ENCODE measurements around the gene SHROOM3.
"Not testable (repeated sequence)": the region's sequence is repeated elsewhere in the genome, so short reads cannot be mapped to it uniquely, and the experiment has no call there.

The SHROOM3 gene

DNA sequence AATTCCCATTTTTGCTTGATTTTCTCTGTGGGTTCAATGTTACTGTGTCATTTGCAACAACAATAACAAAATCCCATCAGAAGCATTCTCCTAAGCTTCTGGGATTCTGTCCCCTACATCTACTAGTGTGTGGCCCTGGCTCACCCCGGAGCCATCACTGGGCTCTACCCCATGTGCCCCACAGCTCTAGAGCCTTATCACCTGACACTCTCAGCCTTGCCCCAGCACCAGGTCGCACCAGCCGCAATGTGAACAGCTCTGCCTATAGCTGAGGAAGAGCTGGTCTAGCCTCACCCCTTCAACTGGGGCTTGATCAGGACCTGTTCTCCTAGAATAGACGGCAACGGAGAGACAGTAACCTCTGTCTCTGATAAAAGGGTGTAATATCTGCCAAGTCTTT lies 161.7 kb downstream of the SHROOM3 start:
- no peaks in the 10 kb centered on the region for H3K27me3 ChIP-seq (ENCODE audit: control insufficient read depth, insufficient read depth, low read length)
- no peaks in the 10 kb centered on the region for H3K36me3 ChIP-seq (ENCODE audit: control insufficient read depth, insufficient read depth, low read length)
- peaks cover 57% of the 10 kb centered on the region for H3K4me1 ChIP-seq (ENCODE audit: control insufficient read depth, insufficient read depth, low read length)
- no peak overlapping the region for H3K4me3 ChIP-seq (ENCODE audit: low read length)
- no peaks in the 10 kb centered on the region for H3K9me3 ChIP-seq (ENCODE audit: control insufficient read depth, low read length)
- H3K9ac ChIP-seq (ENCODE audit: low read length): peak overlapping the region; percentile 8

DNA sequence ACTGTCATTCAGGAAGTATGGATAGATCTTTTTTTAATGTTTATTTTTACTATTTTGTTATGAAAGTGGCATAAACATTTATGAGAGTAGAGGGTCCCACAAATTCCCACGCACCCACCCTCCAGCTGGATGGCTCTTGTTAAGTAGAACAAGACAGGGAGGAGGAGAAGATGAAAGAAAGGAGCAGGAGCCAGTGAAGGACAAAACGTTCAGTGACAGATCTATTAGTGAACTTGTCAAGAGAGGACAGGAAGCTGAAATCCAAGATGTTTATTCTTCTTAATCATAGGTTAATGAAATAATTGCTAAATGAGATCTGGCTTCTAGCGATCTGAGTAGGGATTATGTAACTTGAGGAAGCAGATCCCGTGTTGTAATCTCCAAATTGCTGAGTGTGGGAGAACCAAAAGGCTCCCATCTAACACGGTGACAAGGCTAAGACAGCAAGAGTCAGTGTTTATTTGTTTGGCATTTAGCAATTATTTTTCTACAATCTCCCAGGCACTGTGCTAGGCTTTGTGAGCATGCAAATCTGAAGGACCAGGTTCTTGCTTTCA lies 162.5 kb downstream of the SHROOM3 start:
- H3K4me1 ChIP-seq (ENCODE audit: control insufficient read depth, insufficient read depth, low read length): peaks cover 61% of the 10 kb centered on the region
- no peak overlapping the region for H3K9ac ChIP-seq (ENCODE audit: low read length)
- no peaks in the 10 kb centered on the region for H3K36me3 ChIP-seq (ENCODE audit: control insufficient read depth, insufficient read depth, low read length)
- H3K27me3 ChIP-seq (ENCODE audit: control insufficient read depth, insufficient read depth, low read length): no peaks in the 10 kb centered on the region
- H3K9me3 ChIP-seq (ENCODE audit: control insufficient read depth, low read length): no peaks in the 10 kb centered on the region
- no peak overlapping the region for H3K4me3 ChIP-seq (ENCODE audit: low read length)

DNA sequence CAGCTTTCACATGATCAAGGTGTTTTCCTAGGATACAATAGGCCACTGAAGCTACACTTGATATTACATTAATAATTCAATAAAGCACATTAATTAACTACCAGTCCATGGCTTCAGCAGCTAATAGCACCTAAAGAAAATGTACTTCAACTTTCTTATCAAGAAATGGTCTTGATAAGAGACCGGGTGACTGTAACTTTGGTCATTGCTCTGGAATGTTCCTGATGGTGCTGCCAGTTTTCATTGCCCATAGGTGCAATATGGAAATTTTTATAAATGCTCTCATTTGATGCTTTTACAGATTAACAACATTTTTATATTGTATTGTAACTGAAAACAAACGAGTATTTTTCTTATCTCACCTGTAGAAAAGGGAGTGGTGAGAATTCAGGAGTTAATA lies 165.4 kb downstream of the SHROOM3 start:
- no peak overlapping the region for H3K9ac ChIP-seq (ENCODE audit: low read length)
- no peak overlapping the region for H3K4me3 ChIP-seq (ENCODE audit: low read length)
- H3K27me3 ChIP-seq (ENCODE audit: control insufficient read depth, insufficient read depth, low read length): no peaks in the 10 kb centered on the region
- H3K36me3 ChIP-seq (ENCODE audit: control insufficient read depth, insufficient read depth, low read length): no peaks in the 10 kb centered on the region
- no peaks in the 10 kb centered on the region for H3K9me3 ChIP-seq (ENCODE audit: control insufficient read depth, low read length)
- H3K4me1 ChIP-seq (ENCODE audit: control insufficient read depth, insufficient read depth, low read length): peaks cover 46% of the 10 kb centered on the region

DNA sequence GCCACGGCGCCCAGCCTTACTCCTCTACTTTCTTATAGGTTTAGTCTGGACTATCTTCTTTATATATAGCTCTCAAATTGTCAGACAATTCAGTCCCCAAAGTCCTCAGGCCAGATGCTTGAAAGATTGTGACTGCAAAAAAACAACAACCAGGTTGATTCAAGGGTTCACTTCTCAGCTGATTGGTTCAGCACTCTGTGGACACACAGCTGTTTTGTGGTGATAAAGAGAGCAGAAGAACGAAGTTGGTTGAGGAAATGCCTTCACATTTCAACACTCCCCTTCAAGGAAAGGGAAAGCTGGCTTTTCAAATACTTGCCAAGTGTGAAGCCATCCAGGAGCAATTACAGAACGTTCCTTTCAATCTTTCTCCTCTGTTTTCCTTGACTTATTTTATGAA lies 166.8 kb downstream of the SHROOM3 start:
- Histone ChIP-seq H3K9me3 (ENCODE audit: control insufficient read depth, low read length) (no peaks in the 10 kb centered on the region), H3K36me3 (ENCODE audit: control insufficient read depth, insufficient read depth, low read length) (no peaks in the 10 kb centered on the region), H3K27me3 (ENCODE audit: control insufficient read depth, insufficient read depth, low read length) (no peaks in the 10 kb centered on the region), H3K4me3 (ENCODE audit: low read length) (no peak overlapping the region), H3K4me1 (ENCODE audit: control insufficient read depth, insufficient read depth, low read length) (peaks cover 33% of the 10 kb centered on the region), H3K9ac (ENCODE audit: low read length) (no peak overlapping the region)

DNA sequence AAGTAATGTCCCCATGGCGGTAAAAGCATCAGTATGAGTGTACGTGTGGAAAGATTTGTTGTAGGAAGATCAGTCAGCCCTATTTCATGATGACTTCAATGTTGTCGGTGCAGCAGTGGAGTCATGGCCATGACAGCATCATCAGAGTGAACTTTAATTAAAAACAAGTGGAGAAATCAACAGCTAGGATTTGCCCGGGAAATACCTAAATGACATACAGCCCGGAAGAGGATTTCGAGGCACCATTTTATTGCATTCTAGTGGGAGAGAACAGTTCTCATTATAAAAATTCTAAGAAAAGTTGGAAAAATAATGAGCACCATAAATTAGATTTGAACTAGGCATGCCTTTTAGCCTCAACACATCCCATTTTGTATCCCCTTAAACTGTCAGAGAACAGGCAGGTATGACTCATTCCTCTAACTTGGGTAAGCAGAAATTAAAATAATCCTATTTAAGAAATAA lies 170.1 kb downstream of the SHROOM3 start:
- Histone ChIP-seq H3K9ac (ENCODE audit: low read length) (no peak overlapping the region), H3K4me1 (ENCODE audit: control insufficient read depth, insufficient read depth, low read length) (peaks cover 22% of the 10 kb centered on the region), H3K4me3 (ENCODE audit: low read length) (no peak overlapping the region), H3K36me3 (ENCODE audit: control insufficient read depth, insufficient read depth, low read length) (no peaks in the 10 kb centered on the region), H3K27me3 (ENCODE audit: control insufficient read depth, insufficient read depth, low read length) (no peaks in the 10 kb centered on the region), H3K9me3 (ENCODE audit: control insufficient read depth, low read length) (no peaks in the 10 kb centered on the region)

DNA sequence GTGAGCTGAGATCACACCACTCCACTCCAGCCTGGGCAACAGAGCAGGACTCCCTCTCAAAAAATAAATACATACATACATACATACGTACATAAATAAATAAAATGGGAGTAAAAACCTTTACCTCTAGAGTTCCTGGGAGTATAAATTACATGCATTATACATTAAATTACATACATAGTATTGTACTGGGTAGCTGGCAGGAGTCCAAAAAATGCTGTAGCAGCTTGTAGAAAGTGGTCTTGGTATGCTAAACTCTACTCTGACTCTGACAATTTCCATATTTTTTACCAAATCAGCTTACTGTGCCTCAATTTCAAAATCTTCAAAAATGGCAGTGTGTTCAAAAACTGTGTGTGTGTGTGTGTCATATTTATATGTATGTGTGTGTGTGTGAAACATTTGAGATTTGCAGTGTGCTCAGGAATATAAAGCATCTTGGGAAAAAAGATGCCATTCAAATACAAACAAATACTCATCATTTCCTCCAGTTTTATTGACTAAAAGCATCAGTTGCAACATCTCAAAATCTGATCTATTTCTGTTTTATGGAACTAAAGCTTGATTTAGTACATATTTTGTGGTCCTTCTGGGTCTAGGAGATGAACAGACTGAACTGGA lies 171.7 kb downstream of the SHROOM3 start:
- peaks cover 23% of the 10 kb centered on the region for H3K4me1 ChIP-seq (ENCODE audit: control insufficient read depth, insufficient read depth, low read length)
- no peaks in the 10 kb centered on the region for H3K36me3 ChIP-seq (ENCODE audit: control insufficient read depth, insufficient read depth, low read length)
- no peaks in the 10 kb centered on the region for H3K9me3 ChIP-seq (ENCODE audit: control insufficient read depth, low read length)
- H3K4me3 ChIP-seq (ENCODE audit: low read length): no peak overlapping the region
- H3K9ac ChIP-seq (ENCODE audit: low read length): no peak overlapping the region
- H3K27me3 ChIP-seq (ENCODE audit: control insufficient read depth, insufficient read depth, low read length): no peaks in the 10 kb centered on the region

DNA sequence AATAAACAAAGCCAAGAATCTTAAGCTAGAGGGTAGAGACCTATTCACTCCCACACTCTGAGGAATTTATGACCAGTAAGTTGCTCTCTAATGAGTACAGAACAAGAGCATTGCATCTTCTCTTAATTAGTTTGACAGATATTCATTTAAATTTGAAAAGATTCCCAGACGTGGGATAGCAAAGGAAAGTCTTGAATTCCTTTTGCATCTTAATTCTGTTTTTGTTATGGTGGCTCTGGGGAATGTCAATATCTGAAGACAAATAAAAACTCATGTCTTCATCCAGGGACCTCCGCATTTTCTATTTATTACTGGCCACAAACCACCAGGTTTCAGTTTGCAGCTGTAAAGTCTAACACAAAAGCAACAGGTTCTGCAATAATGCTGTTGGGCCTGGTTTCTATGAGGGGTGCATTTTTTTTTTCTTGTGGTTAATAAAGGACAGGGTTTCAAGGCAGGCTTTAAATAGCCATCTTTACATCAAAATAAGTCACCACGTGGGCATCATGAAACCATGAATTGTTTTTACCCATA lies 172.3 kb downstream of the SHROOM3 start:
- Histone ChIP-seq H3K27me3 (ENCODE audit: control insufficient read depth, insufficient read depth, low read length) (no peaks in the 10 kb centered on the region), H3K36me3 (ENCODE audit: control insufficient read depth, insufficient read depth, low read length) (no peaks in the 10 kb centered on the region), H3K9ac (ENCODE audit: low read length) (no peak overlapping the region), H3K4me1 (ENCODE audit: control insufficient read depth, insufficient read depth, low read length) (peaks cover 25% of the 10 kb centered on the region), H3K9me3 (ENCODE audit: control insufficient read depth, low read length) (no peaks in the 10 kb centered on the region), H3K4me3 (ENCODE audit: low read length) (no peak overlapping the region)

DNA sequence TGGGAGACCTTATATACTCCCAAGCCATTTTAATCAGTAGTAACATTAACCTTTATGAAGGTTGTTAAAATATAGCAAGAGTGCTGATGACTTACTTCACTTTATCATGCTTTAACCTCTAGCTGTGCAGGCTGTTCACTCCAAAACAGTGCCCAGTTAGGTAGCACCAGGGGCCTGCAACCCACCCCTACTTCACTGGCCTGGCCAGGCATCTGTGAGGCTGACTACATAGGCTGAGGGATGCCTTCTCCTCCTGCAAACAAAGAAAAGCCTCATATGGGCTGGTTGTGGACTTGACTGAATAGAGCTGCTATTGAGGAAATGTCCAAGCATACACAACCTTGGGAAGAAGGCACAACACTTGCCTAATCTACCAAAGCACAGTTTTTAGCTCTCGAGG lies 172.8 kb downstream of the SHROOM3 start:
- Histone ChIP-seq H3K9me3 (ENCODE audit: control insufficient read depth, low read length) (no peaks in the 10 kb centered on the region), H3K4me3 (ENCODE audit: low read length) (no peak overlapping the region), H3K4me1 (ENCODE audit: control insufficient read depth, insufficient read depth, low read length) (peaks cover 29% of the 10 kb centered on the region), H3K27me3 (ENCODE audit: control insufficient read depth, insufficient read depth, low read length) (no peaks in the 10 kb centered on the region), H3K9ac (ENCODE audit: low read length) (no peak overlapping the region), H3K36me3 (ENCODE audit: control insufficient read depth, insufficient read depth, low read length) (no peaks in the 10 kb centered on the region)

DNA sequence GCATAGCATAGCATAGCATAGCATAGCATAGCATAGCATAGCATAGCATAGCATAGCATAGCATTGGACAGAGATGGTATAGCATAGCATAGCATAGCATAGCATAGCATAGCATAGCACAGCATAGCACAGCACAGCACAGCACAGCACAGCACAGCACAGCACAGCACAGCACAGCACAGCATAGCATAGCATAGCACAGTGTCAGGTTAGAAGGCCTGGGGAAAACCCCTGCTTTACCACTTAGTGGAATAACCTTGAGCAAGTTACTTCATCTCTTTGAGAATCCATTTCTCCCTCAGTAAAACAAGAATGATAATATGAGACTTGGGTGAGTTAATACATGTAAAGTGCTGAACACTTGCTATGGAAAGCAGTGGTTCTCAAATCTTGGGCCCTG lies 173.5 kb downstream of the SHROOM3 start:
- peaks cover 31% of the 10 kb centered on the region for H3K4me1 ChIP-seq (ENCODE audit: control insufficient read depth, insufficient read depth, low read length)
- H3K4me3 ChIP-seq (ENCODE audit: low read length); H3K9ac ChIP-seq (ENCODE audit: low read length); H3K27me3 ChIP-seq (ENCODE audit: control insufficient read depth, insufficient read depth, low read length); H3K9me3 ChIP-seq (ENCODE audit: control insufficient read depth, low read length); H3K36me3 ChIP-seq (ENCODE audit: control insufficient read depth, insufficient read depth, low read length): not testable (repeated sequence)

DNA sequence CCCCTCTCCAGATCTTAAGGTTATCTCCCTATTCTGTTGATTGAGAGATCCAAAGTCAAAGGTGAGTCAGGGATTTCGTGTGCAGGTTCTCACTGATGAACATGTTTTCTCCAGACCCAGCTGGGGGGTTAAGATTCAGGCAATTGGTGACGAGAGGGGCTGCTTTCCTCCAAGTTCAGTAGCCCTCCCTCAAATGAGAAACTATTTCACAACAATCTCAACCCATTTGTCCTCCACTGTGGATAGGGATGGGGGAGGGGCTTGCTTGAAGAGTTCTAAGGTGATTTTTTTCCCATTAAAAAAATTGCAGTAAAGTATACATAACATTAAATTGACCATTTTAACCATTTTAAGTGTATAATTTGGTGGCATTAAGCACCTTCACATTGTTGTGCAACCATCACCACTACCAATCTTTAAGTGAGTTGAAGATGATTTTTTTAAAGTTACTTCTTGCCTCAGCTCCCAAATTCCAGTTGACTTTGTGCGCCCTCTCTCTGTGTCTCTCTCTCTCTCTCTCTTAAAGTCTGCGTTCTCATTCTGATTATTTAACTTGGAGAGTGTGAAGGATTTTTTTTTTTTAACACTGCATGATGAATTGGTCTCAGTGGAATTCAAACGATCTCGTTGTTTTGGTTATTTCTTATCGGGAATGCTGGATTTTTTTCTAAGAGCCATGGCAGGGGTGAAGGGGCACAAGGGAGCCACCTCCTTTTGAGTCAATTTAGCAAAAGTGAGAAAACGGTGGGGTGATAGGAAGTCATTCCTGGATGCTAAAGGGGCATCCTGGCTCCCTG lies 175.9 kb downstream of the SHROOM3 start:
- H3K9ac ChIP-seq (ENCODE audit: low read length): peak overlapping the region; percentile 54
- no peaks in the 10 kb centered on the region for H3K36me3 ChIP-seq (ENCODE audit: control insufficient read depth, insufficient read depth, low read length)
- peaks cover 31% of the 10 kb centered on the region for H3K4me1 ChIP-seq (ENCODE audit: control insufficient read depth, insufficient read depth, low read length)
- no peaks in the 10 kb centered on the region for H3K27me3 ChIP-seq (ENCODE audit: control insufficient read depth, insufficient read depth, low read length)
- no peaks in the 10 kb centered on the region for H3K9me3 ChIP-seq (ENCODE audit: control insufficient read depth, low read length)
- no peak overlapping the region for H3K4me3 ChIP-seq (ENCODE audit: low read length)

DNA sequence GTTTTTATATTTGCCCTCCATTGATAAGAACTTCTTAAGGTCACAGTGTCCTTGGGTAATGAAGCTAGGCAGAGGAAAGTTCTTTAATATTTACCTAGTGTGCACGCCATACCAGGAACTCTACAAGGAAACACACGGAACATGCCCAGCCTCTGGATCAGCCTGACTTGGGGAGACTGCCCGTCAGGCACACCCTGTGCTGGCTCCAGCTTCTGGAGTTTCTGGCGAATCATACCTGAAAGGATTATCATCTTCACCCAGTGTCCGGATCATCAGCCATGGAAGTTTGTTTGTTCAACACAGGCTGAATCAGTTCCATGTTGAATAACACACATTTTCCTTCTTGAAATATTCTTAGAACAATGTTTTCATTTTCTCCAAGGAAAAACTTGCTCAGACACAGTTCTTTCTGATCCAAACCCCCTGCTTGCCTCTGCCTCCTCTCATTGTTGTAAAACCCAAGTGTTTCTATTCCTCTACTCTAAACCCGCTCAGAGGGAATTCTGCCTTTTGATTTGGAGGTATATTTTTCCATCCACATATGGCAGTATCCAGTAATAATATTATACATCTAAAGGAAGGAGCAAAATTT lies 176.7 kb downstream of the SHROOM3 start:
- Histone ChIP-seq H3K9me3 (ENCODE audit: control insufficient read depth, low read length) (no peaks in the 10 kb centered on the region), H3K27me3 (ENCODE audit: control insufficient read depth, insufficient read depth, low read length) (no peaks in the 10 kb centered on the region), H3K36me3 (ENCODE audit: control insufficient read depth, insufficient read depth, low read length) (no peaks in the 10 kb centered on the region), H3K4me1 (ENCODE audit: control insufficient read depth, insufficient read depth, low read length) (peaks cover 31% of the 10 kb centered on the region), H3K9ac (ENCODE audit: low read length) (peak overlapping the region; percentile 54), H3K4me3 (ENCODE audit: low read length) (no peak overlapping the region)

DNA sequence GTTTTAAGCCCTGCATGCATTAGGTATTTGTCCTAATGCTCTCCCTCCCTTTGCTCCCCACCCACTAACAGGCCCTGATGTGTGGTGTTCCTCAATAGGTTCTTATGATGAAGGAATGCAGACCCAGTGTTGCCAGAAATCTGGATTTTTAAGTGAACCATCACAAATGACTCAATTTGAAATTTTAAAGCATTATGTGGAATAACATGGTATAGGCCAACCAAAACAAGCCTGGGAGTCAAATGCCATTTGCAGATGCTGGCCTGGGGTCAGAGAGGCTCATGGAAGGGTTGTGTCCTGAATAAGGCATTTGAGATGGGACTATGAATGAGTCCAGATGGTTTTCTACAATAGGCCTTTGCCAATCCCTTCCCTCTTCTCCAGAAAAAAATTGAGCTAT lies 179.6 kb downstream of the SHROOM3 start:
- Histone ChIP-seq H3K36me3 (ENCODE audit: control insufficient read depth, insufficient read depth, low read length) (no peaks in the 10 kb centered on the region), H3K4me3 (ENCODE audit: low read length) (no peak overlapping the region), H3K9ac (ENCODE audit: low read length) (no peak overlapping the region), H3K4me1 (ENCODE audit: control insufficient read depth, insufficient read depth, low read length) (peaks cover 30% of the 10 kb centered on the region), H3K27me3 (ENCODE audit: control insufficient read depth, insufficient read depth, low read length) (no peaks in the 10 kb centered on the region), H3K9me3 (ENCODE audit: control insufficient read depth, low read length) (no peaks in the 10 kb centered on the region)
